WI38 (cell line): ENCODE results near the gene SLC9A9.

ENCODE experiments used
- H3K4me3 ChIP-seq: 2 replicates; pipeline ENCODE4 v1.5.1; 2011; ENCODE audit warnings: low read depth, mild to moderate bottlenecking, control low read depth, low read length
- CTCF ChIP-seq: IDR thresholded peaks from 2 replicates; pipeline ENCODE4 v1.5.1; 2012; ENCODE audit warnings: low read depth, mild to moderate bottlenecking, control low read depth, low read length

Gene SLC9A9

DNA sequence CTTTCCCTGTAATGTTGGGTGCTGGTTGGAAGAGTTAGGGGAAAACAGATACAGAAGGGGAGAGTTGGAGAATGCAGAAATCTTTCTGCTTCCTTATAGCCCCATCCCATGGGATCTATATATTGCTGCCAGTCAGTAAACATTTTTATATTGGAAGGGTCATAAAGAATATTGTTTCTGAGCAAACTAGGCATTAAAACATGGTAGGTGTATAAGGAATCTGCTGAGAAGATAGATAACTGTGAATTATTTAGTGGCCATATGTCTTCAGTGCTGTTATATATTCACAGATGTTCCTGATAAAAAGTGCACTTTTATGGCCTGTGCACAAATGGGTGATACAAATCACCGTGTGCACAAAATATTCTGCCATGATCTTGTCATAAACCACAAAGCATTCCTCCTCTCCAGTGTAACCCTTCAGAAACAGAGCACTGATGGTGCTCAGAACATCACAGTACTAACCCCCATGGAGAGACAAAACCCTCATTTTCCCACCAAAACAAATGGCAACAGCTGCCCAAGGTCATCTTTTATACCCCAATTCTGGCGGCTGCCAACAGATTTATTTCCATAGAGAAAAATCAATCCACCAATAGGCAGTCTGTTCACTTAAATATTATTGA is 269.3 kb downstream of the SLC9A9 start:
- no peak overlapping the region for H3K4me3 ChIP-seq
- TF ChIP-seq CTCF = no peak

DNA sequence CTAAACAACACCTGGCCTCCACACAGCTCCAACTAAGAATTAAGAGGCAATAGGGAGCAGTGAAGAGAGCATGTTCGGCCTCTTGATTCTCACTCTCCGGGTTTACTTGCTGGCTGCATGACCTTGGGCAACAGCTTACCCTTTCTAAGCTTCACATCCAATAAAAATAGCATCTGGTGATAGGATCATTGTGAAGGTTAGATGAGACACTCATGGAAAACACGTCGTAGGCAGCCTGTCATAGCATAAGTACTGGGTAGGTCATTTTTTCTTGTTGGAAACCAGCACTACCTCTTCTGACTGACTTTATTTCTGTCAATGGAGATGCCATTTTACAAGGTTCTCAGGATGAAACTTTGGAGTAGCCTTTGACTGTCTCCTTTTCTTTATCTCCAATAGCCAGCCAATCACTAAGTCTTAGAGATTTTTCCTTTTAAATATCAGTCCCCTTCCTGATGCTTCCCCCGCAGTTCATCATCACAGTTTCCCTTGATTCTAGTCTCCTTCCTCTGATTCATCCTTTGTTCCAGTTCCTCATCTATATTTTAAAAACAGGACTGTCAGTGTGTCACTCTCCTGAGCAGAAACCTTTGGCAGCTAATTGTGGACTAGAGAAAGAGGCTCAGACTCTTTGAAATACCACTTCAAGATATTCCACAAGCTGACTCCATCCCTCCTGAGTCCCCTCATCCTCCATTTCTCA is 271.5 kb downstream of the SLC9A9 start:
- H3K4me3 ChIP-seq = no peak overlapping the region
- TF ChIP-seq CTCF = no peak

DNA sequence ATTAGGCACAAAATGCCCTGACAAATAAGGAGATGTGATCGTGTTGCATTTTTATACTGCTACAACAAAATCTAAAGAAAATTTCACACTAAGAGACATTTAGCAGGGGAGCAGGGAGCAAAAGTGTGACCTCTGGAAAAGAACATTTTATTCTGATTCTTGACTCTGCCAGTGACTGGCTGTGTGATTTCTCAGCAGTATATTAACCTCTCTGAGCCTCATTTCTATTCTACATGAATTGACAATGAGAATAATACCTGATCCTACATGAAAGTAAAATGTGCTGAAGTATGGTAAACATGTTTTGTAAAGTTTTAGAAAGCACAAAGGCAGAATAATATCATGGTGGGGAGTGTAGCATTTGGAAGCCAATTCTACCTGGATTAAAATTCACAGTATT is 273.3 kb downstream of the SLC9A9 start:
- no peak overlapping the region for H3K4me3 ChIP-seq
- no peak for TF ChIP-seq CTCF

- H3K4me3 ChIP-seq = no peak overlapping the region
- TF ChIP-seq CTCF = no peak
Measured at GRCh38 chr3:143573610-143574303, 274.5 kb downstream of the SLC9A9 start.

GRCh38 chr3:143571548-143571947 is 276.7 kb downstream of the SLC9A9 start:
- no peak overlapping the region for H3K4me3 ChIP-seq
- TF ChIP-seq CTCF = no peak

DNA sequence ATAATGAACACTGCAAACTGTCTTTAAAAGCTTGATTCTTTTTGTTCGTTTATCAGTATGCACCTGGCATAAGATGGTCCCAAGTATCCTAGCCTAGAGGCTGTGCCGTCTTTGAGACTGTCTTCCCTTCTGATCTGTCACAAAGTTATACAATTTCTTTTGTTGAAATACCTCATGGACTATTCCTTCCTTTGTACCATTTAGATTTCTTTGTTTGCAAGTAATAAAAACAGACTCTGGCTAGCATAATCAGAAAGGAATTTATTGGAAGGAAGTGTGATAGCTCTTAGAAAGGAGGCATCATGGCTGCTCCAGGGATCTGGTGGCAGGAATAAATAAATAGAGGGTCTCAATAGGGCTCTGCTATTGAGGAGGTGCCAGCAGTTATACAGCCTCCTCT is 280.4 kb downstream of the SLC9A9 start:
- no peak for TF ChIP-seq CTCF
- H3K4me3 ChIP-seq = no peak overlapping the region

- TF ChIP-seq CTCF = no peak
- no peak overlapping the region for H3K4me3 ChIP-seq
Measured at GRCh38 chr3:143565951-143566350, 282.3 kb downstream of the SLC9A9 start.
